Nephron progenitor cell (in vitro differentiated cells): Measurements from ENCODE around the gene GK2.

Experiments used
- DNase-seq: peaks from one replicate; pipeline ENCODE4 v3.0.0; 2021
- H3K27ac Mint-ChIP-seq: 2 replicates; pipeline ENCODE4 v1.8.0; 2021; ENCODE audit warnings: mild to moderate bottlenecking, moderate library complexity, mixed read lengths
- H3K27me3 Mint-ChIP-seq: 2 replicates; pipeline ENCODE4 v1.8.0; 2021; ENCODE audit warnings: mild to moderate bottlenecking, low read depth, mixed read lengths; ENCODE audit not compliant: poor library complexity
- H3K36me3 Mint-ChIP-seq: 2 replicates; pipeline ENCODE4 v1.8.0; 2021; ENCODE audit warnings: low read depth, mixed read lengths
- H3K4me1 Mint-ChIP-seq: 2 replicates; pipeline ENCODE4 v1.8.0; 2021; ENCODE audit warnings: mixed read lengths
- H3K4me3 Mint-ChIP-seq: 2 replicates; pipeline ENCODE4 v1.8.0; 2021; ENCODE audit warnings: mild to moderate bottlenecking, moderate library complexity, mixed read lengths
- H3K9me3 Mint-ChIP-seq: 2 replicates; pipeline ENCODE4 v1.8.0; 2021; ENCODE audit warnings: mild to moderate bottlenecking, moderate library complexity, mixed read lengths
- TF ChIP-seq, protein P1 (sequence below): fragments of 200-600 bp; sonication (generic); IDR thresholded peaks from 2 replicates; pipeline ENCODE4 v1.5.0; 2021; ENCODE audit warnings: antibody characterized with exemption

The GK2 gene

DNA sequence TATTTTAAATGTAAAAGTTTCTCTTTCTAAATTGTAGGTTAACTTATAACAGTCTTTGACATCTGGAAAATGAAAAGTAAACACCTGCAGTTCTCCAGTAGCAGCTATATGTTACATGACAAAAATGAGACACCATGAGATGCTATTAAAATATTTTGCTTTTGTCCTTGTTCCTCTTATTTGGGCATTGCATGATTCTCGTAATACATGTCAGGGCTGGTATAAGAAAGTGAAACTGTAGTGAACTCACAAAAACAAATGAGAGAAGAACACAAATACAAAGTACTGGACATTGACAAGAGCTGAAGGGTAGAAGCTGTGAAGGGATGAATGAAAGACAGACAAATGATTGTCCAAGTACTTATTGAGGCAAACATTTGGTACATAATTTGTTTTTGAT is 9.0 kb downstream of the GK2 start:
- no peak overlapping the region for H3K4me3 Mint-ChIP-seq
- H3K36me3 Mint-ChIP-seq: no peaks in the 10 kb centered on the region
- H3K9me3 Mint-ChIP-seq: no peaks in the 10 kb centered on the region
- TF ChIP-seq, protein P1, sequence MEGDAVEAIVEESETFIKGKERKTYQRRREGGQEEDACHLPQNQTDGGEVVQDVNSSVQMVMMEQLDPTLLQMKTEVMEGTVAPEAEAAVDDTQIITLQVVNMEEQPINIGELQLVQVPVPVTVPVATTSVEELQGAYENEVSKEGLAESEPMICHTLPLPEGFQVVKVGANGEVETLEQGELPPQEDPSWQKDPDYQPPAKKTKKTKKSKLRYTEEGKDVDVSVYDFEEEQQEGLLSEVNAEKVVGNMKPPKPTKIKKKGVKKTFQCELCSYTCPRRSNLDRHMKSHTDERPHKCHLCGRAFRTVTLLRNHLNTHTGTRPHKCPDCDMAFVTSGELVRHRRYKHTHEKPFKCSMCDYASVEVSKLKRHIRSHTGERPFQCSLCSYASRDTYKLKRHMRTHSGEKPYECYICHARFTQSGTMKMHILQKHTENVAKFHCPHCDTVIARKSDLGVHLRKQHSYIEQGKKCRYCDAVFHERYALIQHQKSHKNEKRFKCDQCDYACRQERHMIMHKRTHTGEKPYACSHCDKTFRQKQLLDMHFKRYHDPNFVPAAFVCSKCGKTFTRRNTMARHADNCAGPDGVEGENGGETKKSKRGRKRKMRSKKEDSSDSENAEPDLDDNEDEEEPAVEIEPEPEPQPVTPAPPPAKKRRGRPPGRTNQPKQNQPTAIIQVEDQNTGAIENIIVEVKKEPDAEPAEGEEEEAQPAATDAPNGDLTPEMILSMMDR: no peak
- peaks cover 3% of the 10 kb centered on the region for H3K27me3 Mint-ChIP-seq
- no peak overlapping the region for H3K27ac Mint-ChIP-seq
- H3K4me1 Mint-ChIP-seq: no peaks in the 10 kb centered on the region
- DNase-seq: no peak

DNA sequence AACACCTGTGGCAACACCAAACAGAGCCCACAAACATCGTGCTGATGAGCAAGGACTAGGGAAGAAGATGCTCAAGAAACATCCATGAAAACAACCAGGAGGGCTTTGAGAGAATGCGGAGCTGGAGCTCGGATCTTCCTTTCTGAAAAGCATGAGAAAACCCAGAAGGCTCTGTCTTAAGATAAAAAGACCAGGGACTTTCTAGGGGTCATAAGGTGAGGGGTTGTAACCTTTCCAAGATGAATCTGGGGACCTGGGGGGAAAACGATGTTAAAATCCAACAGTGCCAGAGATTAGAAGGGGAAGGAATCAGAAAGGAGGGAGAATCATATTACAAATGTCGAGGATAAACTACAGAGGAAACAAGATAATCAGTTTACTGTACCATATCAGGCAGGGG is 10.1 kb downstream of the GK2 start:
- Mint-ChIP-seq H3K4me1 (no peaks in the 10 kb centered on the region), H3K4me3 (no peak overlapping the region), H3K27ac (no peak overlapping the region), H3K9me3 (no peaks in the 10 kb centered on the region), H3K27me3 (no peaks in the 10 kb centered on the region), H3K36me3 (no peaks in the 10 kb centered on the region)
- DNase-seq: no peak
- TF ChIP-seq, protein P1: no peak

DNA sequence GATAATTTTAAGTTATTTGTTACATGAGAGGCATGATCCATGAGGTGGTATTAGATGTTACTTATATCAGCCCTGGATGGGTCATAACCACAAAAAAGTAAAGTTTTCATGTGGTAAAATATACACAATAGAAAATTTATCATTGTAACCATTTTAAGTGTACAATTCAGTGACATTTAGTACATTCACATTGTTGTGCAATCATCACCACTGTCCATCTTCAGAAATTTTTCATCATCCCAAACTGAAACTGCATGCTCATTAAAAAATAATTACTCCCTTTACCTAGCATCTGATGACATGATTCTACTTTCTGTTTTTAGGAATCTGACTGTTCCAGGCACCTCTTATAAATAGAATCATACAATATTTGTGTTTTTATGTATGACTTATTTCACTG is 11.2 kb downstream of the GK2 start:
- Mint-ChIP-seq H3K27ac (no peak overlapping the region), H3K9me3 (no peaks in the 10 kb centered on the region), H3K4me1 (no peaks in the 10 kb centered on the region), H3K36me3 (no peaks in the 10 kb centered on the region), H3K27me3 (no peaks in the 10 kb centered on the region), H3K4me3 (no peak overlapping the region)
- TF ChIP-seq, protein P1: no peak
- DNase-seq: no peak

DNA sequence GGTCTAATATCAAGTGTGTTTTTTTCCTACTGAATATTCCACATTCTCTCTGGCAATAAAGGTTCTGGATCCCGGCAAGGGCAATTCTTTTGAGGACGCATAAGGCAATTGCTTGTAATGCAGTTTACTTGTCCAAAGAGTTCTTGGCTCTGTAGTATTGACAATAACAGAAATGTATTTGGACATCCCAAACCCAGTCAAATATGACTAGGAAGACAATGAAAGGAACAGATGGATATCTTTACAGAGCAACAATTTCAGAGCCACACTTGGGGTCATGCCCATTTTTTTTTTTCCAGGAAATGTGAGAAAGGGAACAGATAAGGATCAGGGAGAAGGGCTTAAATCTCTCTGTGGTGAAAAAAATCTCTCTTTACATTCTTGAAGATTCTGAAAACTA is 12.2 kb downstream of the GK2 start:
- no peaks in the 10 kb centered on the region for H3K9me3 Mint-ChIP-seq
- TF ChIP-seq, protein P1: no peak
- H3K27ac Mint-ChIP-seq: no peak overlapping the region
- no peaks in the 10 kb centered on the region for H3K27me3 Mint-ChIP-seq
- DNase-seq: no peak
- H3K4me3 Mint-ChIP-seq: no peak overlapping the region
- no peaks in the 10 kb centered on the region for H3K36me3 Mint-ChIP-seq
- no peaks in the 10 kb centered on the region for H3K4me1 Mint-ChIP-seq

- Mint-ChIP-seq H3K4me3 (no peak overlapping the region), H3K27ac (no peak overlapping the region), H3K27me3 (no peaks in the 10 kb centered on the region), H3K36me3 (no peaks in the 10 kb centered on the region), H3K9me3 (no peaks in the 10 kb centered on the region), H3K4me1 (no peaks in the 10 kb centered on the region)
- TF ChIP-seq, protein P1: no peak
- DNase-seq: no peak
Observed at GRCh38 chr4:79390890-79391289, 17.1 kb downstream of the GK2 start.

DNA sequence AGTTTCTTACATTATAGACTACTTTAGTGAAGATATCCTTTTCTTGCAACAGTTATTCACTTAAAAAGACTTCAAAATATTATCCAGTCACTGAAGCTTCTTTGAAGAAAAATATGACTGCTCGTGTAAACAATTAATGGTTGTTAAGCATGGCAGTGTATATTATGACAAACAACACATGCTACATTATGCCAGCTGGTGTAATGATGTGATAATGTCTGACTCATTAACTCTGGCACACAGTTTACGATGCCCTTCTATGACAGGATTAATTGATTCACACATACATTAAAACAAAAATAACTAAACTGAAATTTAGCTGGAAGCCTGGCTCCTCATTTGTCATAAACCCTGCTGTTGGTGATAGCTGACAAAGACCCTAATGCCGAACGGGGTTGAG is 22.4 kb downstream of the GK2 start:
- no peaks in the 10 kb centered on the region for H3K36me3 Mint-ChIP-seq
- no peaks in the 10 kb centered on the region for H3K4me1 Mint-ChIP-seq
- H3K27ac Mint-ChIP-seq: no peak overlapping the region
- H3K4me3 Mint-ChIP-seq: no peak overlapping the region
- TF ChIP-seq, protein P1: no peak
- no peaks in the 10 kb centered on the region for H3K9me3 Mint-ChIP-seq
- no peaks in the 10 kb centered on the region for H3K27me3 Mint-ChIP-seq
- DNase-seq: no peak
